Activated naive CD4-positive, alpha-beta T cell treated with Interleukin-2 at 50 U/mL for 16 hours (primary cell): ENCODE results near the gene CRACDL.

Experiments
- DNase-seq: peaks from one replicate; pipeline ENCODE4 v3.0.0-alpha.2; 2020

Gene CRACDL

DNA sequence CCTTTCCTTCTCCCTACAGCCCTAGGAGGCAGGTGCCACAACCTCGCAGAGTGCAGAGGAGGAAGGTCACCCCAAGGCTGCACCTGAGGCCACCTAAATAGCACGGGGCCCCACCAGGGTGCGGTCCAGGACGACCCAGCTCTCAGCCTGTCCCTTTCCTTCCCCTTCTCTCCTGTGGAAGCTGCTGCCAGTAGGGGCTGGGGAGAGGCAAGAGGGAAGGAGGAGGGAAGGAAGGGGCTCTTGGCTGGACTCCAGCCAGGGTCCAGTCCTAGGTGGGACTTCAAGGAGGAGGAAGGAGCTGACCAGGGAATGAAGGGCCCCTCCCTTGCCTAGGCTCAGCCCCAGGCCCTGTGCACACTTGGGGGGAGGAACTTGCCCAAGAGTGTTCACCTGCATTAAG, 11.1 kb downstream of the CRACDL start:
- no peak for DNase-seq

DNA sequence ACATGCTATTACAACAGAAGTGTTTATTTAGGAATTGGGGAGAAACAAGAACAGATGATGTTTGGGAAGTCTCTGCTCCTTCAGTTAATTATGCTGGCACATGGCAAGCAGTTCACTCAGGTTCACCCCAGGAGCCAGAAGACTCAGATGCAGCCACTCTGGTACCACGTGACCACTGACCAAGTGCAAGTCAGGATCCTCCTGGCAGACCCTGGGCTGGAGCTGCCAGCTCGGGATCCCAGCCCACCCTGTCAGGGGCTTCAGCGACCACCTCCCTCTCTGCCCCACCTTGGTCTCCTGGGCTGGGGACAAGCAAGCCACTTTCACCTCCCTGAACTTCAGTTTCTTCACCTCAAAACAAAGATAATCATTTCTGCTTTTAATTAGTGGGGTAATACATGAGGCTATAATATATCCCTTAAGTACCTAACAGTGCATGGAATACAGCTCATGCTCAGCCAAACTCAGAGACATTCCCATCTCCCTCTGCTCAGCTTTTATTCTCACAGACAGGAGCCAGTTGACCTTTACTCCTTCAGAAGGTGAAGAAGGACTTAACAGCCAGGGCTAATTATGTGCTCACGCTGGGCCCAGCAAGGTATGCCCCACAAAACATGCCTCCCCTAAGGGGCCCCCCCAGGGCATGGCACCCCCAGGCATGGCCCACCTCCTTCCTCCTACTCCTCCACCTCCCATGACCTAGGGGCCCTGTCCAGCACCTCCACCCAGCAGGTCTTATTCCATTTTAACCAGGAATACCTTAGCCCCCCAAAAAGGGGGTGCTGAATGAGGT, 11.8 kb downstream of the CRACDL start:
- no peak for DNase-seq

DNA sequence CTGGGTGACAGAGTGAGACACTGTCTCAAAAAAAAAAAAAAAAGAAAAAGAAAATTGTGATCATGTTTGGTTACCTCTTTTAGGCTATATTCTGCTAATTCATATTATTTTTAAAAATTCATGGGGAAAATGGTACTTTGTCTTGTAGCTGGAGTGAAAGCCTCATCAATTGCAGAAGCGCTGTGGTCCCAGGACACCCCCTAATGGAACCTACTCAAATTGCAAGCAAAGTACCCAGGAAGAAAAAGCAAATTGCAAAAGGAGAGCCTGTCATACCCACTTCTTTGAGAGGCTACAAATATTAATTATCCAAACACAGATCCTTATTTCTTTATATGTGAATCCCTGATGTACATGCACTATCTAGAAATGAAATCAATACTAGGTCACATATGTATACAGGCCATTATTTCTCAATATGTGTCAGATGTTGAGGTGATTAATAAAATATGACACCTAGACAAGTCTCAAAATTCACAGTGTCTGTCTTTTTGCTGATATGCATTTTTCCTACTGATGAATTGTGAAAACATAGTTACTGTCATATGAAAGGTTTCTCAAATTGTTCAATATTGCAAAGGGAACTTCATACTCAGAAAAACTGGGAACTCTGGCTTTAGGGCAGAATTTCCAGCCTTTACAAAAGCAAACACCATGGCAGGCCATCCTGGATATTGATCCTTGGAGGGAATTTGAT, 12.6 kb downstream of the CRACDL start:
- DNase-seq: no peak

DNA sequence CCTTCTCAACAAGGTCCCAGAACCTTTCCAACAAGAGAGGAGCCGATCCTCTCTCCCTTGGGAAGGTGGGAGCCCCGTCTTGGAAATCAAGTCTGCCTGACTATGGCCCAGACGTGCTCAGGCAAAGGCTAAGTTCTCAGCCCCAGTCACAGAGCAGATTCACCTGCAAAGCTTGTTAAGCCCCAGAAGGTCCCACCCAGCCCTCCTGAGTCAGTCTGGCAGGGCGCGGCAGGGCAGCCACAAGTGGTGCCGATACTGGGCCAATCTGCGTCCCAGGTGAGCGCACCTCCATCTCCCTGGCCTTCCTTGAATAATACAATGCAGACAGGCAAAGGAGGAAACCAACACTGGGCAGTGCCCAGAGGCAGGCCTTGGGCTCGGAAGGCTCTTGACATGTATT, 15.0 kb downstream of the CRACDL start:
- DNase-seq: no peak

DNA sequence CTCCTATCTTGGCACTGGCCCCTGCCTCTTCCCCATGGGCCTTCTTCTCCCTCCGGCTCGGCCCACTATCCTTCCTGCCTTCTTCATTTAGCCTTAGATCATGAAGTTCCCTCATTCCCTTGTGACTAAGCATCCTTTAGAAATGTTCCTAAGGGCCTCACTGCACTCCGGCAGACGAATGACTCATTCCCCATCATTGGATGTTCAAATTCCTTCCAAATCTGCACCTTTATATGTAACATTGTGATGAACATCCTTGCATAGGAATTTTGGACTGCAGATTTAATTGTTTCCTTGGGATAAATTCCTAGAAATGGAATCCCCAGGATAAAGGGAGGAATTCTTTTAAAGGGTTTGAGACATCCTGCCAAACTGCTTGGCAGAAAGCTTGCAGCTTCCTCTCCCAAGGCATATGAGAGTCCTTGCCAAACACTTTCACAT, 19.0 kb downstream of the CRACDL start:
- DNase-seq: no peak

DNA sequence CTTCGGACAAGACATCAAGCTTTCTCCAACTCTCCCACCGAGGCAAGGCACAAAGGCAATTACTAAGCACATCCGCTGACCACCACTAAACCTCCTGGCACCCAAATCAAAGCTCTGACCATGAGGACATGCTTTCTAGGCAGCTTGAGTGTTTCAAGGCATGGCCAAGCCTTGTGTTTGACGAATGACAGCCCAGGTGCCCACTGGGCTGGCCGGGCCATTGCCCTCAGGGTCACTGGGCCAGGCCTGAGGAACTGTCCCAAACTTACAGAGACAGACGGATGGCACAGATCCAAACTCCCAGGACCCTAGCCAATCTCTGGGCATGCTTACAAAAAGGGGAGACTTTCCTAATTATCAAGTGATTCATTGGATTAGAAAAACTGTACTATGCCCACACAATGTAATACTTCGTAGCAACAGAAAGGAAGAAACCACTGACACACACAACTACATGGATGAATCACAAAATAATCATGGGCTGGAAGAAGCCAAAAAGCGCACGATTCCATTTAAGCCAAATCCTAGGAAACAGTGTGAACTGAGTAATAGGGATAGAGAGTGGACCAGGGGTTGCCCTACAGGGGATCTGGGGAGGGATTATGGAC, 20.2 kb downstream of the CRACDL start:
- no peak for DNase-seq

DNA sequence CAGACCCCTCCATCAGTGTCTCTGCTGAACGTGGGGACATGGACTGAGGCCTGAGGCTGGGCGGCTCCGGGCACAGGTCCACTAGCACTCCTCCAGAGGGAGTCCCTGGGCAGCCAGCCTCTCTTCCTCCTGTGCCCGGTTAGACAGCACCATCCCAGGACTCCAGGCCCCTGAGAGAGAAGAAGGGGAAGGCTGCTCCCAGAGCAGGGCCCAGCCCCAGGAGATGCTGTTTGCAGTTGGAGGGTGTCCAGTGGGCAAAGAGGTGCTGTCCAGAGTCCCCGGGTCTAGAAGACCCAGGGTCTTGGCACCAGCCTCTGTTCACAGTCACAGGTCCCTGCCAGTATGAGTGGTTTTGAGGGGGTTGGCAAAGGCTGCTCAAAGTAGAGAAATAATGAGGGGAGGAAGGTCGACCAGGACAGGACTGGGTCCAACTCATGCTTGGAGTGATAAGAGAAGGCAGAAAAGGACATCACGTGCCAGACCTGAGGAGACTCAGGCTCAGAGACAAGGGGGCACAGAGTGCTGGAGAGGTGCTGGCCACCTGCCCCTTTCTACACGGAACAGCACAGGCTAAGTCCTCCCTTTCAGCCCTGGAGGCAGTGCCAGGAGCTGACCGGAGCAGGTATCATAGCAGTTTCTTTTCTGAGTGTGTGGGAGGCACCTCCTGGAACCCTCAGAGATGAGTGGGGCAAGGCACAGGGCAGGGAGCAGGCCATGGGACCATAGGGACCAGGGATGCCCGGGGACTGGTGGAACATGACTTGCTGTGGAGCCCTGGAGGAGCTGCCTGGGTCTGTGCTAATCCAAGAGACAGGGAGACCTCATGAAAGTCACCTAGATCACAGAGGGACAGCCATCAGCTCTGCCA, 21.1 kb downstream of the CRACDL start:
- DNase-seq: no peak

DNA sequence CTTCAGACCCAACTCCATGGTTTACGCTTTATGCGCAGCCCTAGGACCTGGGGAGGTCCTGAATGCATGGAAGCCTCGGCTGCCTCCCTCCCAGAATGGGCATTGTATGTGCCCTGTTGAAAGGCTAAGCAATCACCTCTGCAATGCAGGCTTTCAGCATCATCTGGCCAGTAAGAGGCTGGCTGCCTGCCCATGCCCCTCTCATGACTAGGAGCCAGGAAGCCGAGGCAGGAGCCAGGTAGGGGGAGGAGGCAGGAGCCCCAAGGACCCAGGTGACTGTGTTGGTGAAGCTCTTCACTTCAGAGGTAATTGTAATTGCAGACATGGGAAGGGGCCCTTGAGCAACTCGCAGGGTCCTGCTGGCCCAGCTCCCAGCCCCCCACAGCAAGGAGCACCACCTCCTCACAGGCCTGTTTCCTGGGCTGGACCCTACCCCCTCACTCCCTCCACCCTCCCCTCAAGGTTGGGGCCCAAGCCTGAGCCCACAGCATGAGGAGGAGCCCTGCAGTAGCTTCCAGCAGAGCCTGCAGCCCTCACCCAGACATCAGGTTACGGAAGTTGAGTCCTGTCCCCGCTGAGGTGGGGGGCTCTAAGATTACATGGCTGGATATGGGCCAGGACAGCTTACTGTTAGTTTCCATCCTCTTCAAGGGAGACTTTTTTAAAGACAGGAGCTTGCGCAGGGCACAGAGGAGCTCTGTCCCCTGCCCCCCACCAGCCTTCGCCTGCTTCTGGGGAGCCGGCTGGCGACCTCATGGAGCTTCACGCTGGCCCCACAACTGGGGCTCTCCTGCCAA, 21.9 kb downstream of the CRACDL start:
- no peak for DNase-seq

DNA sequence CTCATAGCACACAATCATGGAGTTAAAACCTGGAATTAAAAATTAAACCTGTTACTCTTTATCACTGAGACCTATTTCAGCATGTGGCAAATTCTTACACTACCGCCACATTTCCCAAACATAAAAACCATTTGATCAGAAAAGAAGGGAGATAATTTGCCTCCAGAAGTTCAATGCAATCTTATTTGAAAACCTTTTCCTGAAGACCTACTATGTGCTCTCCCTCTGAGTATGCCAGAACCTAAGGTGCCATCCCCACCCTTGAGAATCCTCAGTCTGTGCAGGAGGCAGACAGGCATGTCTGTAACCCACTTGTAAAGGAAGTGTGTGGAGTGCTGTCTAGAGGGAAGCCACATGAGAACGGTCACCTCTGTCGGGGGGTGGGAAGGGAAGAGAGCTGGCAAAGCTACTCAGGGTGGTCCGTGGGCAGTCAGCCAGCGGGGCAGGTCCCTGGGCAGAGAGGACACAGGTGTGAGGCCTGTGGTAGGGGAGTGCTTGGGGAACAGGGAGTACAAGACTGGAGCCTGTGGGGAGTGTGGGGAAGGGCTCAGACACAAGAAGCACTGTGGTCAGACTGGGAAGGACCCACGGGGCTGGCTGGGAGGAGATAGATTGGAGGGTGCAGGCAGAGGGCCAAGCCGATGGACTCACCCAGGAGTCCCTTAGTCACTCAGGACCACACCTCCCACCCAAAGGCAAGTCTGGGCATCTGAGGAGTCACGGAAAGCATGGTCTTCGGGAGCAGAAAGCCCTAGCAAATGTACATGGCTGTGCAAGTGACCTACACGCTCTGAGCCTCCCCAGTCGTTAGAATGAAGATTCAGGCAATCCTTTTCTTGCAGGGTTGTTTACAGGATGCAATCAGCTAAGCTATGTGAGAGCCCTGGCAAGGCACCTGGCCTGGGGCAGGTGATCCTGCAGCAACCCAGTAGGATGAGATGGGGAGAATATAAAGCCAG, 22.8 kb downstream of the CRACDL start:
- no peak for DNase-seq

DNA sequence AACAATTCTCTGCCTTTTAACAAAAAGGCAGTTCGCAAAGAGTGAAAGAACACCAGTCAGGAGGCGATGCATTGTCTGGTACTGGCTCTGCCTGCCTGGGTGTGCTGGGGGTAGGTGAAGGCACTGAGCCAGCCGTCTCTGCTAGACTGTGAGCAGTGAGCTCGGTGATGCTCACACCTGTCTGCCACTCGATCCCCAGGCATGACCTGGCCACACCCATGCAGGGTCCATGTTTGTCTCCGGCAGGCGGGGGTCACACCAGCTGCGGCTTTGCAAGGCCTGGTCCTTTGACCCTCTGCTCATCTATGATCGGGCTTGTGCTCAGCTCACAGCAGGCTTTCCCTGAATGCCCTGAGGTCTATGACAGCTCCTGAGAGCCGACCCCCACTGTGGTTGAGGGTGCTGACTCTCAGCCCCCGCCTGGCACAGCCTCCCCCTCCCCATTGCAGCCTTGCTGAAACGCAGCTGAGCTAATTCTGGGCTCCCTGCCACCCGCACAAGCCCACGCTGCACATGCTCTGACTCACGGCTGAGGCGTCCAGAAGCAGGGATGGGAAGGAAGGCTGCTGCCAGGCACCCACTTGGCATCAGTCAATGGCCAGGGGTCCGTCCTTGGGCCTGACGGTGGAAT, 23.7 kb downstream of the CRACDL start:
- no peak for DNase-seq

DNA sequence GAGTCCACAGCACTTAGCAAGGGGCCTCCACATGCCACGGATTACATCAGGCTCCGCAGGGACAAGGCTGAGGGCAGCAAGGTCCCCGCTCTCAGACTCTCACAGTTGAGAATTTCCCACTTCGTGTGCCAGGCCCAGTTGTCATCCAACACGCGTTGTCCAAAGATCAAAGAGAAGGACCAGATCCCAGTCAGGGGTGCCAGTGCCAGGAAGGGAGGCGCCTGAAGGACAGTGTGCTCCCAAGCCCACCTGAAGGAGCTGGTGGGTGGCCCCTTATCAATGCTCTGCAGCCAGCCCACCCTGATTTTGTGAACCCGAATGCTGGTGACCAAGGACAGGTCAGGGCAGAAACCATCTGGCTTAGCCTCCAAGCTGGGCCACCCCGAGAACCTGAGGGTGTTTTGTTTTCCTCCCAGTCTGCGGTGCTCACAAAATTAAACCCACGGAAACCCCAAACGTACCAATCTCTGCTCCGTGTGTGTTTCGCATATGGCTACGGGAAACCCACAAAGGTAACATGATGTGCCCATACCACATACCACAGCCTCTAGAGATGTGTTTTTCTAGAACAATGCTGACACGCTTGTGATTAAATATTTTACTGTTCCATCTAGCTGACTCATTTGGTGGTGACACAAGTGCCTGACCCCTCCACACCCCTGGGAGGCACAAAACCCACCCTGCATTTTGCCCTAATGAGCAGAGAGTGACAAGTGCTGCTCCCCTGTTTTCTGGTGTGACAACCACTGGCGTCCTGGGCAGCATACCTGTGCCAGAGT, 24.5 kb downstream of the CRACDL start:
- no peak for DNase-seq

DNA sequence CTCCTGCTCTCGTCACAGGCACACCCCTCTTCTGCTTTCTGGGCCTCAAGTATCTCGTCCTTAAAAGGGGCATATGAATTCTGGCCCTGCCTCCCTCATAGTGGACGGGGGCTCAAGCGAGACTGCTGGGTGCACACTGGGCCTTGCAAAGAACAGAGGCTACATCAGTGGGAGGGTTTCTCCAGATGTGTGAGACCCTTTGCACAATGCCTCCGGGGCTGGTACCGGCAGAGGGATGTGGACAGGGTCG, 25.0 kb downstream of the CRACDL start:
- DNase-seq: no peak

DNA sequence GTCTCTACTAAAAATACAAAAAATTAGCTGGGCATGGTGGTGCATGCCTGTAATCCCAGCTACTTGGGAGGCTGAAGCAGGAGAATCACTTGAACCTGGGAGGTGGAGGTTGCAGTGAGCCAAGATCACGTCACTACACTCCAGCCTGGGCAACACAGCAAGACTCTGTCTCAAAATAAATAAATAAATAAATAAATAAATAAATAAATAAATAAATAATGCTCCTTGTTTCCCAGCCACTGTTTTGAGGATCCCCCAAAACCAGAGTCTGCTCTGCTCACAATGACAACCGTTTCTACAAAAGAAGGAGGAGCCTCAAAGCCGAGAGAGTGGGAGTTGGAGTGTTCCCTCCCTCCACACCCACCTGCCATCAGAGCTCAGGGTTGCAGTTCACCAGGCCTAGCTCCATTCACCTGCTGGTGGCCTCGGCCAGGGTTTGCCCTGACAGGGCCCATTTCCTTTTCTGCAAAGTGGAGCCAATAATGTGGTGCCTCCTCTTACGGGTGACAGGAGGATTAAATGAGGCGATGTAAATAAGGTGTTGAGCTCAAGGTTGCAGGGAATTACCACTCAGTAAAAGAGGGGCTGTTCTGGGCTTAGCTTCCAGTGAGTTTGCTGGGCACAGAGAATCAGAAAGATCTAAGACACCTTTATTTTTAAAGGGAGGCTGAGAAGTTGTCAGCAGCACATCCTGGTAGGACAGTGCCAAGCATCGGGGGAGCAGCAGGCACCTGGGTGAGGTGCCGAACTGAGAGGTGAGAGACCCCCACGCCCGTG, 25.5 kb downstream of the CRACDL start:
- DNase-seq: no peak

DNA sequence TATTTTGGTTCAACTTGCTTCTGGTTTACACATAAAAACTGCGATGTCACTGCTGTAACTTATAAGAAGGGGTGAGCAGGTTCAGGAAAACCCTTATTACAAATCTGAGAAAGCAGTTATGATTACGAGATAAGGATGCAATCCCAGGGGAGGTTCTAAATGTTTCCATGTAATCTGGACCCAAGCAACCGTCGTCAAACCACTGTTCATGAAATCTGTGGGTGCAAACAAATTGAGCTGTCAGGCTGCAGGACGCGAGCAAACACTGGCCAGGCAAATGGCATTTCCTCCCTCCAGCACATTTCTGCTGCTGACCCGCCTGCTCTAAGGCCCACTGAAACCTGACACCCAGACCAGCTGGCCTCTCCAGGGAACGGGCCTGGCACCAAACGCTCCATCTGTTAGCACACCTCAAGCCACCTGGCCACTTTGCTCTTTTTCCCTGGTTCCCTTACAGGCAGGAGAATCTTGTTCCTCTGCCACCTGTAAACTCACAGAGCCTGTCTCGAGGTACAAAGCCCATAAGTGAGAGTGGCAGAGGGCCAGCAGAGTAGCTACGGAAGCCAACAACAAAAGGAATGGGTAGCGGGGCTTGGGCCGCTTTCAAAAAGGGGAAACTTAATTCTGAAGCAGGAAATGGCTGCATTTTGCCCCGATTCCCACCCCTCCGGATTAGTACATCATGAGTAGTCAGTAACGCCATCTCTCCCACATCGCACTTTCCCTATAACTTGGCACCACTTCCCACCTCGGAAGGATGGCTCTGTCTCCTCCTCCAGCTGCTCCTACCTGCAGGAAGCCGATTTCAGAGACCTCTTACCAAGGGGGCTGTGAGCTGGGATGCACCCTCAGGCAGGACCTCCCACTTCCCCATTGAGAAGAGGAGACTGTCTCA, 26.5 kb downstream of the CRACDL start:
- no peak for DNase-seq

DNA sequence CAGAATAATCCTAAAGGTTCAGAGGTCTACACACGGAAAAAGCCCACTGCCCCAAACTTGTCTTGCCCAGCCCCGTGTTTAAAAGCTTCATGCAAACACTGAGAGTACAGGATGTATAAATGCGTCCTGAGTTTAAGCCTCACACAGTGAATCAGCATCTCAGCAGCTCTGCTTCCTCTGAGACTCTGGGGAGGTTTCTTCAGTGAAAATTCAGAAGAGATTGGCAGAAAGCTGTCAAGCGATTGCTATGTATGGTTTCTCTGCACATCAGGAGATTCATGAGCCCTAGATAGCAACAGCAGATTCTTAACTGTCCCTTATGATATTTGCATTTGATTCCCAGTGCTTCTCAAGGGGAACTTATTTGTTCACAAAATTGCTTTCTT, 27.1 kb downstream of the CRACDL start:
- DNase-seq: no peak

DNA sequence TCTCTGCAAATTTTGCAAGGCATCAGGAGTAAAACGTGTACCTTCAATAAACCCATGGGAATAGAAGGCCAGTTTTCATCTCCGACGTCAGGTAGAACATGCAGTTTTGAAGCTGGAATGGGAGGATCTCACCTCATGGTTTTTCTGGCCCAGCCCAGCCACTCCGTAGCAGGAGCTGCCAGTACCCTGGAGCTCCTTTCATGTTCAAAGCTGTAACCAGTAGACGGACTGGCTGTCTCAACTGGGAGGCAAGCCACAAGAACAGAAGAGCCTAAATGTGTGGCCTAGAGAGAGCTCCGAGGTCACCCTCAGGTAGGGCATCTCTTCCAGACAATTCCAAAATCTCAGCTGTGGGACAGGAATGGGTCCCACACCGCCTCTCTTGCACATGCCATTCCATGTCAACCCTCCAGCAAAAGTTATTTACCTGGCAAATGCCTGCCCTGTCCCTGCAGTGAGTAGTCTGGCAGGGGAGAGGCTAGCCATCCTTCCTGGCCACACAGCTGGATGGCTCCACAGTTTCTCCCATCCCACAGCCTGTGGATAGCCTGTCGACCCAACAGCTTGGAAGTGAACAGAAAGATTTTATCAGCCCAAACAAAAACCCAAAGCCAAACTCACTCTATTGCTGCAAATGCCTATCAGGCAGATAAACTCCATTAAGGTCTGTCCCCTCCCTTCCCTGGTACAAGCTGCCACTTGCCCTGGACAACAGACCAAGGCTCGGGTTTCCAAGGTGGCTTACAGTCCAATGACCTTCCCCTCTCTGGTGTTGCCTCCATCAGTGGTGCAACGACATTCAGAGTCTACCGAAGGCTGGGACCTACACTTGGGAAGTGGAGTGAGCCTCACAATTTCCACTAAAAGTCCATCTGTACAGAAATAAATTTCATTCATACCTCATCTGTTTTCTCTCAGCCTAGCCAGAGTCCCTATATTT, 27.8 kb downstream of the CRACDL start:
- no peak for DNase-seq

DNA sequence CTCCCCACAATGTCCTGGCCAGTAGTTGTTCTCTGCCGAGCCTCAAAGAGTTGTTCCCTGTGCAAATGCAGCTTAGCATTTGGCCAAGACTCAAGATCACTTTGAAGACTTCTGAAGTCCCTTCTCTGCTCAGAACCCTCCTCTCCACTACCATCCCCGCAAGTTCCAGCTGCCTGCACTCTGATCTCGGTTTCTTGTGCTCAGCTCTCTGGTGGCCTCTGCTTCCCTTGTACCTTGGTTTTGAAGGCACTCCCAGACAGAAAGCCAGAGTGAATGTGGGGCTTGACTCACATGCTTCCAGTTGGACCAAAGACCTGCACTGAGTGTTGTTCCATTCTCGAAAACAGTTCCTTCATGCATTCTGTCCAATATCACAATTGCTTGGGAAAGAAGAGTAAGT, 28.6 kb downstream of the CRACDL start:
- DNase-seq: no peak
